Measurements from ENCODE around the gene KLHL26.
A peak's percentile ranks its signal among the peaks of the same experiment; 100 is the strongest.

- TF ChIP-seq POLR2A (IDR thresholded peaks at IDR 0.05; ENCODE audit: low read length) (peak; percentile 51), GATA1 (IDR thresholded peaks at IDR 0.05; ENCODE audit: low read depth, low read length) (no peak)
These were observed 46.5 kb downstream of the KLHL26 start, which contains the start of gene CRTC1 for GRCh38 chr19:18683109-18683957.

Data from erythroblast (primary cell).